Kasumi-1 (cell line): ENCODE data around the gene COL12A1.
A peak's percentile ranks its signal among the peaks of the same experiment; 100 is the strongest.

Source experiments
- DNase-seq, 2 experiments: peaks; one replicate each; lab custom pipeline; 2025; lab: John Stamatoyannopoulos, UW

COL12A1 gene

DNA sequence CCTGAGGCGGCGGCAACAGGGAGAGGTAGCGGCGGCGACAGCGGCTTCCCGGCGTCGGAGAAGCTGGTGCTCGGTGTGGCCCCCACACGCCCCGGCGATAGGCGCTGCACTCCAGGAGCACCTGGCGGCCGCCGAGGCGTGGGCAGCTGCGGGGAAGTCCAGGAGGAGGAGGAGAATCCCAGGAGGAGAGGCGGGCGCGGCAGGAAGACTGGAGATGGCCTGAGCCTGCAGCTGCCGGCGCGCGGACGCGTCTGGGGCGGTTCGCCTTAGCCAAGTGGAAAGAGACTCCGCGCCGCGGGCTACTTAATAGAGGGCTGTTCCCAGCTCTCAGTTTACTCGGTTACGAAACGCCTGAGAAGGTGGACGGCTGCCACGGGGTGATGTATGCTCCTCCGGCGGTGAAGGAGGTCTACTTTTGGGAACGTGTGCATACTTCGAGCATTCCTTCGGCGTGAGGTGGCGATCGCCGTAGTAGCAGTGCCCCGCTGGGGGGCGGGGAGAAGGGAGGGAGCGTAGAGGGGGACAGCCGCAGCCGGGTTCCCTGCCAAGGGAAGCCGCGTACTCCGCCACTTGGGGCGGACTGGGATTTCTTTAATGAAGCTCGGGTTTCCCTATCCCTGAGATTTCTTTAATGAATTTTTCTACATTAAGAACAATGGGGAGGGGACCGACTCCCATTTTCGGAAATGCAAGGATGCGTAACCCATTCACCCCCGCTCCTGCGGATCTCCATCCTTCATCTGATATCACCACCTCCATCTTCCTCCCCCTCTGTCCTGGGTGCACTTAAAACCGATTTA, at the start of gene COL12A1:
COL12A1 (minus strand) TSS at position 278 of the 800 bp plus-strand sequence. CDS start 3,261 bp downstream, outside the sequence.
- no peak for DNase-seq

DNA sequence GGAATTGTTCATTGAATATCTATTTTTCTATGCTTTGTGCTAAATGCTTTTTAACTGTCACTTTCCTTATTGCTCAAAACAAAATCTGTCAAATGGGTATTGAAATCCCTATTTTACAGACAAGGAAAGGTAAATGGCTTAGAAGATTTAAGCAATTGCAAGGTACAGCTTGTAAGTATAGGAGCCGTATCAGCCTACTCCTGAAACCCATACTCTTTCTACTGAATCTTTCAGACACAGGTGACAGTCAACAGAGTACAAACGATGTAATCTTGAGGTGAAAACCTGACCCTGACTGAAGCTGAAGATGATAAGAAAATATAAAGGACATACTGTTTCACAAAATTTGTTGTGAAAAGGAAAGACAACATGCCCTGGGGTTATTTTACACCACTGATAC, 44.7 kb upstream of the COL12A1 start:
- DNase-seq = no peak

DNA sequence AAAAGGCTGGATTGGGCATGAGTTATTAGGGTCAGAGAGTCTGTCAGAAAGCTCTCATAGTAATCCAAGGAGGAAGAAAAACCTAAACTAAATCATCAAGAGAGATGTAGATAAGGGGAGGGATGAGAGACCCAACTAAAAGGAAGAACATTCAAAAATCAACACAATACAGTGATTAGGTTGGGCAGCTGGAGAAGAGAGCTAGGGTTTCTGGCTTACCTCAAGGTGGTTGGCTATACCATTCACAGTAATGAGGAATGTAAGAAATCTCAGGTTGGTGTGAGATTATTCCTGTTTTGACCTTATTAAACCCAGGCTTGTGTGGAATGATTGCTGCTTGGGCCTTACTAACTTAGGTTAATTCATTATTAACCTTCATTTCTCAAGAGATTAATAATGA, 44.0 kb upstream of the COL12A1 start:
- no peak for DNase-seq

DNA sequence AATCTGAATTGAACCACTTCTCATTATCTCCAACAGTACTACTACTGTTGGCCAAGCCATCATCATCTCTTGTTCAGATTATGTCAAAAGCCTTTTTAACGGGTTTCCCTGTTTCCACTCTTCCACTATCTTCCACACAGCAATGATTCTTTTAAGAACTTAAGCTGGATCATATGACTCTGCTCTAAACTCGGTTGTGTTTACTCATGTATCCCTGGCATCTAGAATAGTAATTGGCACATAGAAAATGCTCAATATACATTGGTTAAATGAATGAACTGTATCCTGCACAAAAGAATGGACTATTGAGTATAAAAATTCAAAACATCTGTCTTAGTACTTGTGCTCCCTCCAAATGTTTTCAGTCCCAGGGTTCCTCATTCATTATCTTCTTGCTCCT, 40.5 kb upstream of the COL12A1 start:
- no peak for DNase-seq

GRCh38 chr6:75244063-75244584, 38.3 kb upstream of the COL12A1 start:
- peak in 1 of 2 experiments; percentile 38 for DNase-seq

DNA sequence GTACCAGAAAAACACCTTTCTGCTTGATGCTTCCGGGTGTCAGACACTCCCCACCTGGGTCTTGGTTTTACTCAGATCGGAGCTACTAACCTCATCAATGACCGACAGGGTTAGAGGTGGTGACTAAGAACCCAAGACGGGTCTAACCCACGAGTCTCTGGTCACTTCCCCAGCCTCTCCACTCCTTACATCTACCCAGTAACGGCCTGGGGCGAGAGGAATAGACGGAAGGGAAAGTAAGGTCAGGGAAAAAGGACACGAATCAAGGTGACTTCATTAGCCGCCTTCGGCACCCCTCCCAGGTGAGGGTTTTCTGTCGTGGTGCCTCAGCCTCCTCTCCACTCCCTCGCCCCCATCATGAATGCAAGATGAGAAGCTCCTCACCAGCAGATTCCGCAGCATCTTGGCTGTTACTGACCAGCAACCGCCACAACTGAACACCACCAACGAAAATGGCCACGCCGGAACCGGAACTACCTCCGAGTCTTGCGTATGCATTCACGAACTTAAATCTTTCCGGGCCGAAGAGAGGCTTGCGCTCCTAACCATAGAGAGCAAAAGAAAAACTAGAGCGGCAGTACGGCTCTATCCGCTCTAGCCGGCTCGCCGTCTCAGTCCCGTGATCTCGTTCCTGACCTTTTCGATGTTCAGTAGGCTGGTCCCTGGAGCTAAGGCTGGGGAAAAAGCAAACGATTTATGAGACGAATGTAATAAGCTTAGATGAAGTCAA, 37.6 kb upstream of the COL12A1 start, which contains the start of gene COX7A2:
COX7A2 (minus strand) TSS at position 469 of the 730 bp plus-strand sequence; CDS start at position 402, 67 bp downstream.
- peak; percentile 99 for DNase-seq

DNA sequence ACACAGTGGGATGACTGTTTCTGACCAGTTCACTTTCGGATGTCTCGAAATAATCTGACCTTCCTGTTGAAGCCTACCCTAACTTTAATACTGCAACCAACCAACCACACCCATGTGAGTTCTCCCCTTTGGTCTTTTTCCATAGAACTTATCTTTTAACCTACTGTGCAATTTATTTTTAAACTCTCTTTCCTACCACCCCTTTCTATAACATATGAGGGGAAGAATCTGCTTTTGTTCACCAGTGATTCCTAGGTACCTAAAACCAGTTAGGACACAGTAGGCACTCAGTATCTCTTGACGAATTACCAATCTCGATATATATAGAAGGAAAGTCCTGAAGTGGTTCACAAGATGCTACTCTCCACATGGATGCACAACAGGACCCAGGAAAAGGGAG, 30.8 kb upstream of the COL12A1 start:
- no peak for DNase-seq

- no peak for DNase-seq
Observed at GRCh38 chr6:75235271-75235670, 29.4 kb upstream of the COL12A1 start.

- no peak for DNase-seq
Observed at GRCh38 chr6:75234126-75234865, 28.4 kb upstream of the COL12A1 start.

- no peak for DNase-seq
Observed at GRCh38 chr6:75233092-75233615, 27.3 kb upstream of the COL12A1 start.

- peak; percentile 62 to 71 for DNase-seq
Observed at GRCh38 chr6:75230484-75231325, 24.9 kb upstream of the COL12A1 start.

GRCh38 chr6:75224303-75224926, 18.6 kb upstream of the COL12A1 start:
- DNase-seq = no peak

DNA sequence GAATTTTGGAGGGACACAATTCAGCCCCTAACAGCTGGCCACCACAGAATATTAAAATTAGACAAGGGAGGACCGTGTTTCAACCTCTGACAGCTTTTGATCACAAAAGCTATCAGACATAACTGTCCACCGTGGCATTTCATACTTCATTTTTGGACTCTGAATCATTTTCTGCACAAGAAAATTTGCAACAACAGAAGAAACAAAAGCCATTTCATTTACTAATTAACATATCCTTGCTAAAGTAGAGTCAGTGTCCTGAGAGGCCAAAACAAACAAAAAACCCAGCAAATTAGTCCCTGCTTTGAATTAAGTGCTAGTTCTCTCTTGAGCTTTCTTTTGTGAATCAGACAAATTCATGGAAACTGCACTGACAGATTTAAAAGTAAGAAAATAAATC, 17.6 kb upstream of the COL12A1 start:
- DNase-seq = no peak

DNA sequence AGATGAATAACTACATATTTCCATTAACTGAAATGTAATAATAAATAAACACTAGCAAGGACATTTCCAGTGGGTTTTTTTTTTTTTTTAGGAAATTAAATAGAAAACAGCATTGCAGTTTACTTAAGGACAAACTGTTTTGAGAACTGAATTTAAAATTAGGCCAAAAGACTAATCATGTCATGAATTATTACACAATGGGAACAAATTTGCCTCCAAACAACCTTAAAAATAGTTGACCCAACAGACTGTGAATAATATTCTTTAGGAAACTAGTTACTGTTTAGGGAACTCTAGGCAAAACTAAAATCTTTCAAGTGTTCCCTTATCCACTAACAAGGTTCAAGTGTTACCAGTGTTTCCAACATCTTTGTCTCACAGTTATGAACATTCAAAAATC, 16.4 kb upstream of the COL12A1 start:
- DNase-seq = no peak

- no peak for DNase-seq
Observed at GRCh38 chr6:75221116-75221515, 15.3 kb upstream of the COL12A1 start.

- DNase-seq = no peak
Observed at GRCh38 chr6:75220357-75220756, 14.5 kb upstream of the COL12A1 start.

DNA sequence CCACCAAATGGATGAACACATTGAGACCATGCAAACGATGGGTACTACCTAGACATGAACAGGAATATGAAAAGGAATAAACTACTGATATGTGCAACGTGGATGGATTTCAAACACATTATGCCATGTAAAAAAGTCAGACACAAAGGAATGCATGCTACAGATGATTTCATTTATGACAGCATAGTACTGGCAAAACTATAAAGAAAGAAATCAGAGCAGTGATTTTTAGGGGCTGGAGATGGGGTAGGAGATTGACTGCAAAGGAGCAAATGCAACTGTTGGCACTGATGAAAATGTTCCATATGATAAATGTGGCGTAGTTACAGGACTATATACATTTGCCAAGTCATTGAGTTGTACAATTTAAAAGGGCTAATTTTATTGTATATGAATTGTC, 13.4 kb upstream of the COL12A1 start:
- DNase-seq = no peak

DNA sequence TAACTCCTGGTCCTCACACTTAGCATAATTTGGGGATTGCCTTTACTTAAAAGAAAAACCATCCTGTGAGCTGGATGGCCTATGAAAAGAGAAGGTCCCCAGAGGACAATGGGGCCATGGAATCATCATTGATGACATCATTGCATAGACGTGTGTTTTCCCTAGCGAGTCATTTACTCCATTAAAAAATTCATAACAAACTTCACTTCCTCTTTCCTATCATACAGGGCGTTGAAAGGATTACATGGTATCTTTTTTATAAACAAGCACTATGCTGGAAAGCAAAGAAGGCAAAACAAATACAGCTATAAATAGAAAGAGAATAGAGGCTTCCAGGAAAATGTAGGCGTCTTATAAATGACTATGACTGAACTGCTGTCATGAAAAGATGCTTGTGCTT, 11.3 kb upstream of the COL12A1 start:
- DNase-seq = no peak

- DNase-seq = no peak
Observed at GRCh38 chr6:75215291-75215690, 9.4 kb upstream of the COL12A1 start.

DNA sequence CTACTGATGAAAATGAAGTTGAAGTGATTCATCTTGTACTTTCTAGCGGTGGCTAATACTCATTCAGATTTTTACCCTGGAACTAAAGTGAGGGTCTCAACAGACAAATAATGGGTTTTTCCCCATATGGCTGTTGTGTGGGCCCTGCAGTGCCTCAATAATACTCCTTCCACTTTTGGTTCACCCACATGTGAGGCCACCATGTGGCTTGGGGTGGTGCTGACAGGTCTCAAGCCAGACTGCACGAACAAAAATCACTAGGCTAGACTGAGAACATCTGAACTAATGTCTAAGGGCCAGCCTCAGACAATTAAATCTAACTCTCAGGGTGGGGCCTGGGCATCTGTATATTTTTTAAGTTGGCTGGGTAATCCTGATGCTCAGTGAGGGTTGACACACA, 7.9 kb upstream of the COL12A1 start:
- DNase-seq = peak in 1 of 2 experiments; percentile 25

- no peak for DNase-seq
Observed at GRCh38 chr6:75213112-75213511, 7.3 kb upstream of the COL12A1 start.
